Esophagus squamous epithelium (tissue), 4 donors: ENCODE results near the gene MAGEA9B.
"Not testable (repeated sequence)": the region's sequence is repeated elsewhere in the genome, so short reads cannot be mapped to it uniquely, and the experiment has no call there.

Experiments used
- CTCF ChIP-seq, 6 experiments: fragments of 450-650 bp in 4 of 6; fragments of 200-600 bp in 2 of 6; sonication (generic) in 2 of 6; IDR thresholded peaks; one replicate each; pipeline ENCODE4 v1.5.1; 2016 to 2019; ENCODE audit warnings: antibody characterized with exemption in 6 of 6, mild to moderate bottlenecking in 4 of 6, moderate library complexity in 4 of 6
- POLR2A ChIP-seq, 4 donors: fragments of 450-650 bp; IDR thresholded peaks; one replicate each; pipeline ENCODE4 v1.6.1; 2017; ENCODE audit warnings: antibody characterized with exemption in 4 of 4, mild to moderate bottlenecking in 4 of 4, moderate library complexity in 3 of 4

DNA sequence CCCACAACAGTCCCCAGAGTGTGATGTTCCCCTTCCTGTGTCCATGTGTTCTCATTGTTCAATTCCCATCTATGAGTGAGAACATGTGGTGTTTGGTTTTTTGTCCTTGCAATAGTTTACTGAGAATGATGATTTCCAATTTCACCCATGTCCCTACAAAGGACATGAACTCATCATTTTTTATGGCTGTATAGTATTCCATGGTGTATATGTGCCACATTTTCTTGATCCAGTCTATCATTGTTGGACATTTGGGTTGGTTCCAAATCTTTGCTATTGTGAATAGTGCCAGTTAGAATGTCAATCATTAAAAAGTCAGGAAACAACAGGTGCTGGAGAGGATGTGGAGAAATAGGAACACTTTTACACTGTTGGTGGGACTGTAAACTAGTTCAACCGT, 32.4 kb upstream of the MAGEA9B start:
- not testable (repeated sequence) for TF ChIP-seq CTCF, POLR2A (IDR thresholded peaks at IDR 0.05)
